ENCODE results near the gene APLNR. TPM values are rescaled to one million over a fixed set of nuclear protein-coding genes. Genes with fewer than 3 reads are reported as not detected.

APLNR gene
- total and polyA plus RNA-seq, 2 of the 8 experiments (the other 6 are each of a cell fraction or from before 2014, with no cell fraction given): 0.80 TPM; not detected in 1

GRCh38 chr11:57214494-57214893 lies 22.6 kb downstream of the APLNR start:
- H2AK5ac ChIP-seq (ENCODE audit: low read depth, low read length): no peak overlapping the region
- H3K14ac ChIP-seq (ENCODE audit: insufficient read length): no peak overlapping the region
- H4K20me1 ChIP-seq (replicated peaks in 1 of 2; ENCODE audit: control insufficient read depth in 1 of 2, insufficient read depth in 2 of 2, low read length in 2 of 2): no peaks in the 10 kb centered on the region
- DNase-seq (ENCODE audit: low read depth in 1 of 2, low spot score in 2 of 2) (no peak), FAIRE-seq (no peak)
- no peak overlapping the region for H3K27ac ChIP-seq (ENCODE audit: low read depth, low read length)
- H3K79me1 ChIP-seq (ENCODE audit: low read depth, low read length): no peaks in the 10 kb centered on the region
- H2BK20ac ChIP-seq (ENCODE audit: low read length): 0 out of 2 replicates have a peak overlapping the region, but pooled peaks have one; percentile 15
- H3K4me2 ChIP-seq (ENCODE audit: insufficient read depth in 1 of 2, low read depth in 2 of 2, low read length in 2 of 2): no peak overlapping the region; a peak in 1 of 4 replicates
- no peaks in the 10 kb centered on the region for H3K9me3 ChIP-seq (ENCODE audit: insufficient read depth in 2 of 2, low read depth in 1 of 2, low read length in 1 of 2)
- no peak overlapping the region for H2AFZ ChIP-seq (ENCODE audit: low read length)
- H4K8ac ChIP-seq (ENCODE audit: extremely low read depth, insufficient read depth, low read length): no peak overlapping the region
- H4K5ac ChIP-seq (ENCODE audit: insufficient read length, low read depth, low read length): no peak overlapping the region
- peak overlapping the region; percentile 2 for H3K18ac ChIP-seq (ENCODE audit: extremely low read depth, low read length)
- no peak overlapping the region; the same call in 1 of the 2 replicates for H2BK15ac ChIP-seq (ENCODE audit: low read length)
- H3K23me2 ChIP-seq (ENCODE audit: low read depth, low read length): peaks cover 8% of the 10 kb centered on the region; the same call in 1 of the 2 replicates
- H3K4ac ChIP-seq (replicated peaks; ENCODE audit: insufficient read length, low read depth, low read length): no peak overlapping the region
- no peak overlapping the region for H2BK5ac ChIP-seq (ENCODE audit: low read depth, low read length)
- H4K91ac ChIP-seq (replicated peaks; ENCODE audit: insufficient read length, low read length): no peak overlapping the region
- no peaks in the 10 kb centered on the region for H3K36me3 ChIP-seq (ENCODE audit: control insufficient read depth in 2 of 4, insufficient read depth in 4 of 4, low read length in 3 of 4)
- POLR2A ChIA-PET (ENCODE audit: partially characterized antibody): no interaction called here
- H3K4me3 ChIP-seq (ENCODE audit: extremely low read depth in 1 of 4, insufficient read depth in 2 of 4, low read depth in 3 of 4, low read length in 4 of 4): no peak overlapping the region
- peaks cover 4 to 14% (median 11%) of the 10 kb centered on the region in 4 experiments; a peak in 6 of 7 replicates for H3K4me1 ChIP-seq (replicated peaks in 1 of 4; ENCODE audit: control insufficient read depth in 3 of 4, insufficient read depth in 4 of 4, low read length in 3 of 4)
- no peaks in the 10 kb centered on the region for H3K79me2 ChIP-seq (ENCODE audit: control insufficient read depth in 1 of 2, insufficient read depth in 2 of 2, low read length in 2 of 2)
- no peak overlapping the region for H3K56ac ChIP-seq (replicated peaks; ENCODE audit: insufficient read length, low read depth, low read length)
- H3K9ac ChIP-seq (replicated peaks in 1 of 4; ENCODE audit: extremely low read depth in 1 of 4, low read depth in 3 of 4, low read length in 3 of 4): no peak overlapping the region
- TF ChIP-seq TAF1 (IDR thresholded peaks at IDR 0.05; ENCODE audit: low read depth, low read length) (no peak), MAFK (IDR thresholded peaks at IDR 0.05; ENCODE audit: low read depth, low read length) (no peak), KDM1A (IDR thresholded peaks at IDR 0.05; ENCODE audit: borderline replicate concordance, low read length) (no peak)
- TF ChIP-seq, protein P1, sequence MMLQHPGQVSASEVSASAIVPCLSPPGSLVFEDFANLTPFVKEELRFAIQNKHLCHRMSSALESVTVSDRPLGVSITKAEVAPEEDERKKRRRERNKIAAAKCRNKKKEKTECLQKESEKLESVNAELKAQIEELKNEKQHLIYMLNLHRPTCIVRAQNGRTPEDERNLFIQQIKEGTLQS (IDR thresholded peaks at IDR 0.05; ENCODE audit: insufficient read depth, low read depth, low read length): no peak
- CTCF ChIA-PET (ENCODE audit: partially characterized antibody): interaction anchor here (6.4 kb wide), 1 partner anchor 34 kb away, joined by 37 read pairs; no protein-coding TSS in a partner anchor
- peak overlapping the region; percentile 98; the same call in 1 of the 2 replicates for H2BK12ac ChIP-seq (ENCODE audit: low read depth, low read length)
- no peaks in the 10 kb centered on the region for H3K27me3 ChIP-seq (replicated peaks in 1 of 4; ENCODE audit: control insufficient read depth in 3 of 4, extremely low read depth in 1 of 4, insufficient read depth in 3 of 4, low read length in 3 of 4)
- no peak overlapping the region for H2BK120ac ChIP-seq (replicated peaks; ENCODE audit: low read depth, low read length)
- 85% methylated on average over 3 of the region's 3 CpGs; no CpG with 5 or more reads in 1 of the 2 experiments for WGBS, 2 experiments (ENCODE audit: extremely low coverage in 1 of 2, insufficient coverage in 1 of 2, insufficient read length in 1 of 2, insufficient replicate concordance in 2 of 2, low coverage in 1 of 2, low lambda C conversion rate in 2 of 2, missing lambda C conversion rate in 1 of 2)
- H3K23ac ChIP-seq (ENCODE audit: insufficient read length): no peak overlapping the region
